Measurements from ENCODE around the gene ADRA2C. TPM values are rescaled to one million over a fixed set of nuclear protein-coding genes. Genes with fewer than 3 reads are reported as not detected.

Gene ADRA2C
- total RNA-seq, 1 experiment from 2014 or later: 0.53 TPM

GRCh38 chr4:3791910-3792542 is 25.8 kb downstream of the ADRA2C start:
- DNase-seq (ENCODE audit: low spot score): peak; percentile 41

- peak; percentile 31 for DNase-seq (ENCODE audit: low spot score)
Measured at GRCh38 chr4:3792813-3793212, 26.6 kb downstream of the ADRA2C start.

- no peak for DNase-seq (ENCODE audit: low spot score)
Measured at GRCh38 chr4:3793545-3793944, 27.4 kb downstream of the ADRA2C start.

- DNase-seq (ENCODE audit: low spot score): no peak
Measured at GRCh38 chr4:3796960-3797359, 30.8 kb downstream of the ADRA2C start.

- DNase-seq (ENCODE audit: low spot score): no peak
Measured at GRCh38 chr4:3797831-3798790, 31.9 kb downstream of the ADRA2C start.

- DNase-seq (ENCODE audit: low spot score): no peak
Measured at GRCh38 chr4:3799496-3799895, 33.3 kb downstream of the ADRA2C start.

- no peak for DNase-seq (ENCODE audit: low spot score)
Measured at GRCh38 chr4:3800351-3800750, 34.2 kb downstream of the ADRA2C start.

GRCh38 chr4:3801521-3801920 is 35.3 kb downstream of the ADRA2C start:
- DNase-seq (ENCODE audit: low spot score): no peak

GRCh38 chr4:3801931-3802550 is 35.9 kb downstream of the ADRA2C start:
- no peak for DNase-seq (ENCODE audit: low spot score)

GRCh38 chr4:3802571-3803474 is 36.6 kb downstream of the ADRA2C start:
- no peak for DNase-seq (ENCODE audit: low spot score)

- no peak for DNase-seq (ENCODE audit: low spot score)
Measured at GRCh38 chr4:3803475-3803847, 37.3 kb downstream of the ADRA2C start.

GRCh38 chr4:3803946-3804345 is 37.8 kb downstream of the ADRA2C start:
- no peak for DNase-seq (ENCODE audit: low spot score)

GRCh38 chr4:3805026-3805425 is 38.8 kb downstream of the ADRA2C start:
- DNase-seq (ENCODE audit: low spot score): no peak

GRCh38 chr4:3805731-3806130 is 39.5 kb downstream of the ADRA2C start:
- no peak for DNase-seq (ENCODE audit: low spot score)

GRCh38 chr4:3807311-3807710 is 41.1 kb downstream of the ADRA2C start:
- DNase-seq (ENCODE audit: low spot score): no peak

- no peak for DNase-seq (ENCODE audit: low spot score)
Measured at GRCh38 chr4:3807822-3808496, 41.8 kb downstream of the ADRA2C start.

GRCh38 chr4:3808597-3808996 is 42.4 kb downstream of the ADRA2C start:
- DNase-seq (ENCODE audit: low spot score): no peak

GRCh38 chr4:3809028-3809427 is 42.8 kb downstream of the ADRA2C start:
- no peak for DNase-seq (ENCODE audit: low spot score)

- no peak for DNase-seq (ENCODE audit: low spot score)
Measured at GRCh38 chr4:3809451-3810110, 43.4 kb downstream of the ADRA2C start.

GRCh38 chr4:3810111-3810680 is 44.0 kb downstream of the ADRA2C start:
- no peak for DNase-seq (ENCODE audit: low spot score)
